SK-N-MC (cell line): ENCODE measurements around the gene ANO6.
"Not testable (repeated sequence)": the region's sequence is repeated elsewhere in the genome, so short reads cannot be mapped to it uniquely, and the experiment has no call there.

Source experiments
- DNase-seq: peaks from one replicate; pipeline ENCODE4 v3.0.0-alpha.2; 2011; ENCODE audit warnings: low read depth, low spot score
- H3K27ac ChIP-seq: fragments of 200-600 bp; sonication (generic); 2 replicates; pipeline ENCODE4 v1.5.1; 2016; ENCODE audit warnings: mixed run types
- H3K36me3 ChIP-seq: fragments of 200-600 bp; sonication (generic); 2 replicates; pipeline ENCODE4 v1.6.1; 2017; ENCODE audit warnings: antibody characterized with exemption, low read length, mixed read lengths; ENCODE audit not compliant: insufficient read depth
- H3K4me3 ChIP-seq: fragments of 200-600 bp; sonication (generic); 2 replicates; pipeline ENCODE4 v1.5.1; 2016
- H3K9ac ChIP-seq: fragments of 200-600 bp; sonication (generic); 2 replicates; pipeline ENCODE4 v1.8.0; 2017; ENCODE audit warnings: mixed run types, mixed read lengths; ENCODE audit not compliant: insufficient read length
- H3K9me3 ChIP-seq: fragments of 200-600 bp; sonication (generic); 2 replicates; pipeline ENCODE4 v1.6.1; 2017; ENCODE audit warnings: low read depth, mild to moderate bottlenecking, antibody characterized with exemption, low read length, moderate library complexity, mixed read lengths
- EZH2 ChIP-seq: fragments of 200-600 bp; sonication (generic); IDR thresholded peaks from one replicate; pipeline ENCODE4 v1.6.1; 2017; ENCODE audit warnings: antibody characterized with exemption
- FOXP2 ChIP-seq: optimal IDR thresholded peaks from 2 replicates; pipeline ENCODE3; 2011; ENCODE audit warnings: mild to moderate bottlenecking, moderate library complexity; ENCODE audit not compliant: insufficient read depth; ENCODE audit errors: extremely low read length, control extremely low read depth
- POLR2AphosphoS5 ChIP-seq: IDR thresholded peaks from 2 replicates; pipeline ENCODE4 v1.6.1; 2012; ENCODE audit warnings: mild to moderate bottlenecking, low read depth, low read length, borderline replicate concordance

The ANO6 gene

GRCh38 chr12:45381351-45381750 is 165.5 kb downstream of the ANO6 start:
- H3K27ac ChIP-seq = no peak overlapping the region
- H3K36me3 ChIP-seq = peaks cover 33% of the 10 kb centered on the region
- H3K9ac ChIP-seq = no peak overlapping the region
- TF ChIP-seq POLR2AphosphoS5 = no peak
- no peak for TF ChIP-seq EZH2
- TF ChIP-seq FOXP2 = no peak
- DNase-seq = no peak
- H3K4me3 ChIP-seq = no peak overlapping the region
- H3K9me3 ChIP-seq = no peaks in the 10 kb centered on the region

- no peaks in the 10 kb centered on the region for H3K9me3 ChIP-seq
- peaks cover 55% of the 10 kb centered on the region for H3K36me3 ChIP-seq
- no peak for DNase-seq
- TF ChIP-seq FOXP2 (no peak), POLR2AphosphoS5 (no peak), EZH2 (no peak)
- H3K27ac ChIP-seq = no peak overlapping the region
- H3K4me3 ChIP-seq = no peak overlapping the region
- no peak overlapping the region for H3K9ac ChIP-seq
These were observed 172.7 kb downstream of the ANO6 start for GRCh38 chr12:45388545-45388944.

GRCh38 chr12:45389426-45389825 is 173.5 kb downstream of the ANO6 start:
- no peak overlapping the region for H3K27ac ChIP-seq
- H3K9me3 ChIP-seq = no peaks in the 10 kb centered on the region
- peaks cover 48% of the 10 kb centered on the region for H3K36me3 ChIP-seq
- no peak for DNase-seq
- no peak overlapping the region for H3K4me3 ChIP-seq
- no peak overlapping the region for H3K9ac ChIP-seq
- TF ChIP-seq EZH2 (no peak), POLR2AphosphoS5 (no peak), FOXP2 (no peak)

GRCh38 chr12:45397499-45397898 is 181.6 kb downstream of the ANO6 start:
- not testable (repeated sequence) for H3K9me3 ChIP-seq, DNase-seq, H3K27ac ChIP-seq, H3K9ac ChIP-seq, H3K4me3 ChIP-seq
- peaks cover 16% of the 10 kb centered on the region for H3K36me3 ChIP-seq

GRCh38 chr12:45398552-45398951 is 182.7 kb downstream of the ANO6 start:
- Histone ChIP-seq H3K27ac (no peak overlapping the region; the same call in 1 of the 2 replicates), H3K4me3 (no peak overlapping the region), H3K36me3 (peaks cover 21% of the 10 kb centered on the region), H3K9ac (no peak overlapping the region), H3K9me3 (no peaks in the 10 kb centered on the region)
- no peak for DNase-seq
- TF ChIP-seq POLR2AphosphoS5 (no peak), FOXP2 (no peak), EZH2 (no peak)

GRCh38 chr12:45400991-45401390 is 185.1 kb downstream of the ANO6 start:
- TF ChIP-seq EZH2 (no peak), POLR2AphosphoS5 (no peak), FOXP2 (no peak)
- DNase-seq = no peak
- Histone ChIP-seq H3K9me3 (no peaks in the 10 kb centered on the region), H3K9ac (no peak overlapping the region), H3K4me3 (no peak overlapping the region), H3K27ac (no peak overlapping the region), H3K36me3 (peaks cover 36% of the 10 kb centered on the region)

GRCh38 chr12:45402288-45402687 is 186.4 kb downstream of the ANO6 start:
- no peak for DNase-seq
- Histone ChIP-seq H3K9me3 (no peaks in the 10 kb centered on the region), H3K4me3 (no peak overlapping the region), H3K27ac (no peak overlapping the region), H3K36me3 (peaks cover 39% of the 10 kb centered on the region), H3K9ac (no peak overlapping the region)
- TF ChIP-seq EZH2 (no peak), POLR2AphosphoS5 (no peak), FOXP2 (no peak)

GRCh38 chr12:45406988-45407850 is 191.3 kb downstream of the ANO6 start:
- Histone ChIP-seq H3K9me3 (no peaks in the 10 kb centered on the region), H3K9ac (no peak overlapping the region), H3K36me3 (peaks cover 61% of the 10 kb centered on the region), H3K4me3 (no peak overlapping the region), H3K27ac (no peak overlapping the region)
- DNase-seq = no peak
- TF ChIP-seq FOXP2 = no peak
- no peak for TF ChIP-seq EZH2
- TF ChIP-seq POLR2AphosphoS5 = no peak
